GM10266 (cell line): ENCODE measurements around the gene MRGPRF.
"Not testable (repeated sequence)": the region's sequence is repeated elsewhere in the genome, so short reads cannot be mapped to it uniquely, and the experiment has no call there.

ENCODE experiments used
- DNase-seq: peaks from one replicate; pipeline ENCODE4 v3.0.0; 2012; ENCODE audit errors: extremely low spot score
- TF ChIP-seq, protein P1 (sequence below): IDR thresholded peaks from 2 replicates; pipeline ENCODE4 v1.5.1; 2012; ENCODE audit warnings: mild to moderate bottlenecking, low read depth; ENCODE audit not compliant: control insufficient read depth, insufficient read depth; ENCODE audit errors: missing control alignments

Gene MRGPRF

DNA sequence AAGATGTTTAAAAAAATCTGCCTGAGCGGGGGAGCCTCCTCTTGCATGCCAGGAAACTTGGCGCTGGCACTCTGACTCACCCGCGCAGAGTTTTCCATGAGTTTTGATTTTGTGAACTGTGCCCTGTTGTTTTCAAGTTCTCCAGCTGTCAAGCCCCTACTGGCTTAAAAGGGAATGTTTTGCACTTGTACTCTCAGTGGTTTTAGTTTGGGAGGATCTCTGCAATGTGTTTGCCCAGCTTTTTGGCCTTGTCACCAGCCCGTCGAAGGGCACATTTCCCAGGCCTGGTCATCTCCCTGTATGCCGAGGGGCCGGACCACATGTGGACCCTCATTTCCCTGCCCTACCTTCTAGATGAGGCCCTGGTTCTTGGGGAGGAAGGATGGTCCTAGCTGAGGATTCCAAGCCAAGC, 12.2 kb downstream of the MRGPRF start:
- DNase-seq = no peak

DNA sequence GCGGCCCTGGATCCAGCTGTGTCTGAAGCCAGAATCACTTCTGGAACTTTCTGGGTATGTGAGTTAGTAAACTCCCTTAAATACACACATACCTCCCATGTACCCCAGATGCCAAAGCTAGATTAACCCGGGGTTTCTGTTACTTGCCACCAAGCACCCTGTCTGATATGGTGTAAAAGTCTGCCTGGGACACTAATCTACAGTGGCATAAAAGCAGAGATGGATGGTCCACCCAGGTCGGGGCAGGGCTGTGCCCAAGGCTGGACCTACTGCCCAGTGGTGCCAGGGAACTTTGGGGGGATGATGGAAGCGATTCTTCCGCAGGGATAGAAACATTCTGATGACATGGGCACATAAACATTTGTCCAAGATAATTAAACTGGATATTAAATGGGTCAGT, 12.7 kb downstream of the MRGPRF start:
- TF ChIP-seq, protein P1, sequence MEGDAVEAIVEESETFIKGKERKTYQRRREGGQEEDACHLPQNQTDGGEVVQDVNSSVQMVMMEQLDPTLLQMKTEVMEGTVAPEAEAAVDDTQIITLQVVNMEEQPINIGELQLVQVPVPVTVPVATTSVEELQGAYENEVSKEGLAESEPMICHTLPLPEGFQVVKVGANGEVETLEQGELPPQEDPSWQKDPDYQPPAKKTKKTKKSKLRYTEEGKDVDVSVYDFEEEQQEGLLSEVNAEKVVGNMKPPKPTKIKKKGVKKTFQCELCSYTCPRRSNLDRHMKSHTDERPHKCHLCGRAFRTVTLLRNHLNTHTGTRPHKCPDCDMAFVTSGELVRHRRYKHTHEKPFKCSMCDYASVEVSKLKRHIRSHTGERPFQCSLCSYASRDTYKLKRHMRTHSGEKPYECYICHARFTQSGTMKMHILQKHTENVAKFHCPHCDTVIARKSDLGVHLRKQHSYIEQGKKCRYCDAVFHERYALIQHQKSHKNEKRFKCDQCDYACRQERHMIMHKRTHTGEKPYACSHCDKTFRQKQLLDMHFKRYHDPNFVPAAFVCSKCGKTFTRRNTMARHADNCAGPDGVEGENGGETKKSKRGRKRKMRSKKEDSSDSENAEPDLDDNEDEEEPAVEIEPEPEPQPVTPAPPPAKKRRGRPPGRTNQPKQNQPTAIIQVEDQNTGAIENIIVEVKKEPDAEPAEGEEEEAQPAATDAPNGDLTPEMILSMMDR = no peak
- DNase-seq = no peak

More for the DNA sequence above, 12.2 kb downstream of the MRGPRF start:
- TF ChIP-seq, protein P1 = no peak

DNA sequence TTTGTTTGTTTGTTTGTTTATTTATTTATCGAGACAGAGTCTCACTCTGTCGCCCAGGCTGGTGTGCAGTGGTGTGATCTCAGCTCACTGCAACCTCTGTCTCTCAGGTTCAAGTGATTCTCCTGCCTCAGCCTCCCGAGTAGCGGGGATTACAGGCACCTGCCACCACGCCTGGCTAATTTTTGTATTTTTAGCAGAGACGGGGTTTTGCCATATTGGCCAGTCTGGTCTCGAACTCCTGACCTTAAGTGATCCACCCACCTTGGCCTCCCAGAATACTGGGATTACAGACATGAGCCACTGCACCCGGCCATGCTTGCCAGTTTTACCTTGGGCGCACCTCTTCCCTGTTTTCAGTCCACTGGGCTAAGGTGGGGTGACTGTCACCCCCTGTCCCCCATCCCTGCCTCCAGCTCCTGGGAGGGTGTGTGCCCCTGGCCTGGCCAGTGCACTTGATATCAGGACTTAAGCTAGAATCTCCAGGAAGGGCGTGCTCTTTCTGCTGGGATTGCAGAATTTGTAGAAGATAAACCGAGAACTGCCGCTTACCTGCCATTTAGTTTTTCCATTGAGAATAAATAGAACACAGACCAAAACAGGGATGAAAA, 13.2 kb downstream of the MRGPRF start:
- not testable (repeated sequence) for DNase-seq

GRCh38 chr11:68999093-68999747, 13.8 kb downstream of the MRGPRF start:
- TF ChIP-seq, protein P1 = no peak
- DNase-seq = no peak

DNA sequence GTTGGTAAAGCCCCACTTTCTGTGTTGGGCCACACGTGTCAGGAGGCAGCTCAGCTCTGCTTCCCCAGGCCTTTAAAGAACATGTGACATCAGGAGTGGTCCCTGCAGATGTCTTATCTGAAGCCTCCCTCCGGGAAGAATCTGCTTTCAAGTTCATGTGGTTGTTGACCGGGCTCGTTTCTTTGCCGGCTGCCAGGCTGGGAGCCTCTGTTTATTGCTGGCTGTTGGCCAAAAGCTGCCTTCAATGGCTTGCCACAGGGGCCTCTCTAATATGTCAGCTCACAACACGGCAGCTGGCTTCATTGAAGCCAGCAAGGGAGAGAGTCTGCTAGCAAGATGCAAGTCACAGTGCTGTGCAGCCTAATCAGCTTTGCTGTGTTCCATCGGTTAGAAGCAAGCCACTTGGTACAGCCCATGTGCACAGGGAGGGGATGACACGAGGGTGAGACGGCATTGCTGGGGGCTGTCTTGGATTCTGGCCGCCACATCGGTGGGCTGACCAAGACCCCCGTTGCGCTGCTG, 14.6 kb downstream of the MRGPRF start:
- DNase-seq = no peak
- TF ChIP-seq, protein P1 = no peak

DNA sequence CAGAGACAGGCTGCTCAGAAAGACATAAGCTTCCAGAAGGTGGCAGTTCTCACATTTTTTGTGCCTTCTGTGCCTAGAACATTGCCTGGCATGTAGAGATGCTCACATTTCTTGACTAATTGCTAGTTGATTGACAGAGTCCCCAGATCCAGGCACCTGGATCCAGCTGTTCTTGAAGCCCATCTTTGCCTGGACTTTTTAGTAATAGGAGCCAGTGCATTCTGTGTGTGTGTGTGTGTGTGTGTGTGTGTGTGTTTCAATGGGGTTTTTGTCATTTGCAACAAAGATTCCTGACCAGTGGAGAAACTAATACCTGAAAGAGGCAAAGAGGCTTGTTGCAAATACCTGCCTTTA, 15.1 kb downstream of the MRGPRF start:
- DNase-seq = no peak
- TF ChIP-seq, protein P1 = no peak

- TF ChIP-seq, protein P1 = no peak
- DNase-seq = no peak
Observed at GRCh38 chr11:68997124-68997994, 15.7 kb downstream of the MRGPRF start.
